Smooth muscle cell of trachea (primary cell): ENCODE data around the gene GPR21. TPM values are rescaled to one million over a fixed set of nuclear protein-coding genes. Genes with fewer than 3 reads are reported as not detected.

Experiments
- total RNA-seq: library from RNA; depleted of rRNA; stranded (reverse); fragments of >200 nt; gene quantifications from 2 replicates; pipeline ENCODE4 v1.2.1, GENCODE V29; 2014

GPR21 gene, protein sequence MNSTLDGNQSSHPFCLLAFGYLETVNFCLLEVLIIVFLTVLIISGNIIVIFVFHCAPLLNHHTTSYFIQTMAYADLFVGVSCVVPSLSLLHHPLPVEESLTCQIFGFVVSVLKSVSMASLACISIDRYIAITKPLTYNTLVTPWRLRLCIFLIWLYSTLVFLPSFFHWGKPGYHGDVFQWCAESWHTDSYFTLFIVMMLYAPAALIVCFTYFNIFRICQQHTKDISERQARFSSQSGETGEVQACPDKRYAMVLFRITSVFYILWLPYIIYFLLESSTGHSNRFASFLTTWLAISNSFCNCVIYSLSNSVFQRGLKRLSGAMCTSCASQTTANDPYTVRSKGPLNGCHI
- 0.17 and 1.0 TPM in 2 replicates for total RNA-seq

DNA sequence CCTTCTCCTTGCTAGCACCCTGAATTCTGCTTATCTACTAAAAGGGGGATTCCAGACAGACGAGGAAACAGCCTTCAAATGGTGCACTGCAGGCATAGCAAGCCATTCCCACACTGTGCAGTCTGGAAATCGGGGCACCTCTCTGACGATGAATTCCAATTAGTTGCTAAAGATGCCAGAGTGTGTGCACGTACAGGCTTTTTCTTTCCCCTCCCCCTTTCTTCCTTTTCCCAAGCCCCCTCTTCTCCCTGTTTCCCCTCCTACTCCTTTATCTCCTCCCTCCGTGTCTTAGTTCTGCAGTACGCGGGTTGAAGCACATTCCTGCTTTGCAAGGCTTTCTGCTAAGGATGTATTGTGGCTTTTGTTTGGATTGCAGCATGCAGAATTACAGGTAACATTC lies at the start of gene GPR21:
Gene GPR21 (plus strand): TSS at position 316 of the 400 bp plus-strand sequence. CDS start 900 bp downstream, outside the sequence.

Other genes with a start within 250 kb of the GPR21 start
- not detected in 2 replicates for gene OR5C1, start 244.7 kb upstream of the GPR21 start, total RNA-seq
- not detected in 2 replicates for gene OR1K1, start 233.5 kb upstream of the GPR21 start, total RNA-seq
- gene PDCL, start 205.1 kb upstream of the GPR21 start, total RNA-seq, result 28.9 and 32.3 TPM in 2 replicates
- 31.6 and 39.0 TPM in 2 replicates for gene RC3H2, start 128.3 kb upstream of the GPR21 start, total RNA-seq
- gene ZBTB6, start 120.3 kb upstream of the GPR21 start, total RNA-seq, result 12.6 and 14.7 TPM in 2 replicates
- 3.6 and 6.3 TPM in 2 replicates for gene ZBTB26, start 102.2 kb upstream of the GPR21 start, total RNA-seq
- gene RABGAP1, start 92.6 kb upstream of the GPR21 start, total RNA-seq, result 43.8 and 49.2 TPM in 2 replicates
- gene STRBP, start 234.9 kb downstream of the GPR21 start, total RNA-seq, result 3.5 and 5.2 TPM in 2 replicates